Body of pancreas (tissue), 4 donors: ENCODE data around the gene CD69. TPM values are rescaled to one million over a fixed set of nuclear protein-coding genes. Genes with fewer than 3 reads are reported as not detected.
A peak's percentile ranks its signal among the peaks of the same experiment; 100 is the strongest.

Experiments
- ATAC-seq: fragments of 150-250 bp; one replicate; pipeline ENCODE4 v1.9.1; 2016
- DNase-seq, 4 donors: peaks; one replicate each; pipeline ENCODE4 v3.0.0-alpha.2; 2019
- H3K27ac ChIP-seq, 4 donors: fragments of 200-600 bp; sonication (generic); 1 replicate in 3 of 4; 2 replicates in 1 of 4; pipeline versions ENCODE4 v1.5.1 to v1.6.1; 2016 to 2019; ENCODE audit warnings: mild to moderate bottlenecking in 1 of 4, mixed read lengths in 1 of 4, moderate library complexity in 1 of 4
- H3K27me3 ChIP-seq, 2 donors: fragments of 200-600 bp; sonication (generic); one replicate each; pipeline ENCODE4 v1.6.0; 2016; ENCODE audit warnings: mild to moderate bottlenecking in 1 of 2
- H3K36me3 ChIP-seq, 2 donors: fragments of 200-600 bp; sonication (generic); replicated peaks in 1 of 2; 2 replicates each; pipeline ENCODE4 v1.5.1; 2016; ENCODE audit warnings: low read depth in 2 of 2; ENCODE audit not compliant: insufficient read depth in 1 of 2
- H3K4me1 ChIP-seq: fragments of 200-600 bp; sonication (generic); one replicate; pipeline ENCODE4 v1.6.0; 2016
- H3K4me3 ChIP-seq, 2 donors: fragments of 200-600 bp; sonication (generic); 1 replicate in 1 of 2; 2 replicates in 1 of 2; pipeline ENCODE4 v1.5.1; 2016 to 2019
- H3K9me3 ChIP-seq, 3 donors: fragments of 200-600 bp; sonication (generic); 1 replicate in 2 of 3; 2 replicates in 1 of 3; pipeline ENCODE4 v1.5.1; 2016
- CTCF ChIP-seq, 7 experiments: fragments of 450-650 bp in 4 of 7; fragments of 200-600 bp in 3 of 7; sonication (generic) in 3 of 7; IDR thresholded peaks; one replicate each; pipeline ENCODE4 v1.5.1; 2016 to 2019; ENCODE audit warnings: antibody characterized with exemption in 7 of 7
- POLR2A ChIP-seq, 3 donors: fragments of 450-650 bp; IDR thresholded peaks; one replicate each; pipeline ENCODE4 v1.6.1; 2016; ENCODE audit warnings: antibody characterized with exemption in 3 of 3, mild to moderate bottlenecking in 2 of 3
- WGBS, 2 donors: methylation state at CpG; one replicate each; pipeline ENCODE4 v1.1.5; 2017; 5-methylcytosine and 5-hydroxymethylcytosine counted together
- intact Hi-C: fragments of 100-400 bp; cut with DNase I; formaldehyde crosslinking; loops from one replicate; pipeline ENCODE4 v1.15.1; 2023
- total RNA-seq, 2 donors: library from RNA; depleted of rRNA; stranded (reverse); fragments of >200 nt; gene quantifications; one replicate each; pipeline ENCODE4 v1.1.0, GENCODE V29; 2016

The CD69 gene
- total RNA-seq, 2 donors from 2014 or later = 3.1 to 4.0 TPM

- WGBS, 2 donors = 68 to 88% methylated on average over 1 of the region's 1 CpG
- no peaks in the 10 kb centered on the region for H3K36me3 ChIP-seq
- intact Hi-C loops = no loop called here
- H3K4me1 ChIP-seq = peaks cover 8% of the 10 kb centered on the region
- no peak for DNase-seq
- H3K27ac ChIP-seq = no peak overlapping the region
- ATAC-seq = no peak
- H3K9me3 ChIP-seq = no peaks in the 10 kb centered on the region
- H3K27me3 ChIP-seq = no peaks in the 10 kb centered on the region
- TF ChIP-seq CTCF (IDR thresholded peaks at IDR 0.05) (no peak), POLR2A (IDR thresholded peaks at IDR 0.05) (no peak)
- H3K4me3 ChIP-seq = no peak overlapping the region
Measured at GRCh38 chr12:9759694-9760093, 1.0 kb downstream of the CD69 start.

GRCh38 chr12:9758119-9758518 is 2.6 kb downstream of the CD69 start:
- H3K4me3 ChIP-seq = no peak overlapping the region
- TF ChIP-seq CTCF (IDR thresholded peaks at IDR 0.05) (no peak), POLR2A (IDR thresholded peaks at IDR 0.05) (no peak)
- no peaks in the 10 kb centered on the region for H3K27me3 ChIP-seq
- ATAC-seq (no peak), DNase-seq (no peak)
- intact Hi-C loops = no loop called here
- H3K9me3 ChIP-seq = no peaks in the 10 kb centered on the region
- H3K36me3 ChIP-seq = no peaks in the 10 kb centered on the region
- WGBS, 2 donors = 56 to 78% methylated on average over 3 of the region's 3 CpGs
- no peaks in the 10 kb centered on the region for H3K4me1 ChIP-seq
- H3K27ac ChIP-seq = peak overlapping the region in 1 of 4 donors; percentile 22

- ATAC-seq = no peak
- H3K27ac ChIP-seq = no peak overlapping the region
- H3K27me3 ChIP-seq = no peaks in the 10 kb centered on the region
- intact Hi-C loops = no loop called here
- no peak for DNase-seq
- no peaks in the 10 kb centered on the region for H3K36me3 ChIP-seq
- H3K9me3 ChIP-seq = no peaks in the 10 kb centered on the region
- no peaks in the 10 kb centered on the region for H3K4me1 ChIP-seq
- WGBS, 2 donors = 68 to 76% methylated on average over 5 of the region's 5 CpGs
- H3K4me3 ChIP-seq = no peak overlapping the region
- no peak for TF ChIP-seq POLR2A (IDR thresholded peaks at IDR 0.05)
- TF ChIP-seq CTCF (IDR thresholded peaks at IDR 0.05) = no peak
Measured at GRCh38 chr12:9757433-9758025, 3.2 kb downstream of the CD69 start.

GRCh38 chr12:9756706-9757105 is 4.0 kb downstream of the CD69 start:
- DNase-seq (no peak), ATAC-seq (no peak)
- 72 to 75% methylated on average over 5 of the region's 5 CpGs for WGBS, 2 donors
- Histone ChIP-seq H3K9me3 (no peaks in the 10 kb centered on the region), H3K27ac (no peak overlapping the region), H3K36me3 (no peaks in the 10 kb centered on the region), H3K4me1 (no peaks in the 10 kb centered on the region), H3K4me3 (no peak overlapping the region), H3K27me3 (no peaks in the 10 kb centered on the region)
- no peak for TF ChIP-seq CTCF (IDR thresholded peaks at IDR 0.05)
- no peak for TF ChIP-seq POLR2A (IDR thresholded peaks at IDR 0.05)
- intact Hi-C loops = no loop called here

GRCh38 chr12:9756170-9756569 is 4.5 kb downstream of the CD69 start:
- TF ChIP-seq CTCF (IDR thresholded peaks at IDR 0.05) (no peak), POLR2A (IDR thresholded peaks at IDR 0.05) (no peak)
- H3K4me1 ChIP-seq = no peaks in the 10 kb centered on the region

More at GRCh38 chr12:9756170-9756569, 4.5 kb downstream of the CD69 start:
- no peaks in the 10 kb centered on the region for H3K36me3 ChIP-seq
- no peak overlapping the region for H3K27ac ChIP-seq
- H3K4me3 ChIP-seq = no peak overlapping the region
- H3K27me3 ChIP-seq = no peaks in the 10 kb centered on the region
- DNase-seq = no peak
- 36 to 51% methylated on average over 2 of the region's 2 CpGs for WGBS, 2 donors
- H3K9me3 ChIP-seq = no peaks in the 10 kb centered on the region
- intact Hi-C loops = no loop called here
- ATAC-seq = no peak
